Activated CD8-positive, alpha-beta memory T cell treated with anti-CD3 and anti-CD28 coated beads, Interleukin-2, amount 50 U/mL, for 1 hour (primary cell): ENCODE measurements around the gene ARPC5L.
"Not testable (repeated sequence)": the region's sequence is repeated elsewhere in the genome, so short reads cannot be mapped to it uniquely, and the experiment has no call there.

Experiments
- DNase-seq: peaks from one replicate; pipeline ENCODE4 v3.0.0-alpha.2; 2020; ENCODE audit errors: extremely low read depth

Gene ARPC5L

GRCh38 chr9:124861342-124862229 lies at the start of gene ARPC5L, which contains the start of gene RPL35:
Gene ARPC5L, plus strand, starts transcription at chr9:124862130. Its CDS starts 7,161 bp downstream, at chr9:124869291.
Gene RPL35, minus strand, starts transcription at chr9:124861957. Its CDS starts 45 bp downstream, at chr9:124861912.
- DNase-seq = peak; percentile 83

GRCh38 chr9:124812441-124812876 lies 49.5 kb upstream of the ARPC5L start:
- DNase-seq = no peak

GRCh38 chr9:124813041-124813440 lies 48.9 kb upstream of the ARPC5L start:
- no peak for DNase-seq

DNA sequence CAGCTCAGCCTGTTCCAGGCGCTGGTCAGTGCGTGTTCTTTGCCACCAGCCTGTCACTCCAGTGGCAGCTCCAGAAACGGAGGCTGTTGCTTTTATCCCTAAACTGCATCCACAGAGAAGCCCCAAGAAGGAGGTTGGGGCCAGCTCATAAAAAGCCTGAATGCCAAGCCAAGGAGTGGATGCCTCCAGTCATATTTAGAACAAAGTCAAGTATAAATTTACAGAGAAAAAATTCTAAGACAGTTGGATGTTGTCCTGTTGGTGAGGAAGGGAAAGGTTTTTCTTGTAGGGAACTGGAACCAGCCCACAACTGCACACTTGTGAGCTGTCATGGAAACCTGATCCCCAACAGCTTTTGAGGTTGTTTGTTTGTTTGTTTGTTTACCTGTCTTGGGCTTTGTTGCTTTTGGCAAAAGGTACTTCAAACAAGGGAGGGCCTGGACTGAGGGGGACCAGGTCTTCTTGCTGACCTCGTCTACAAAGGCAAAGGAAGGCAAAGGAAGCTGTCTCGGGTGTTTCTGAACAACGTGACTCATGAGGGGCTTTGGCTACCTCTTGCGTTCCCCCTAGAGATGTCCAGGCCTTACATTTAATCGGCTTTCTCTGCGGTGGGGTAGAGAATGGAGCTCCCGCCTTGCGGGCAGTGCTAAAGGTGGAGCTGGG lies 48.3 kb upstream of the ARPC5L start:
- DNase-seq = no peak

DNA sequence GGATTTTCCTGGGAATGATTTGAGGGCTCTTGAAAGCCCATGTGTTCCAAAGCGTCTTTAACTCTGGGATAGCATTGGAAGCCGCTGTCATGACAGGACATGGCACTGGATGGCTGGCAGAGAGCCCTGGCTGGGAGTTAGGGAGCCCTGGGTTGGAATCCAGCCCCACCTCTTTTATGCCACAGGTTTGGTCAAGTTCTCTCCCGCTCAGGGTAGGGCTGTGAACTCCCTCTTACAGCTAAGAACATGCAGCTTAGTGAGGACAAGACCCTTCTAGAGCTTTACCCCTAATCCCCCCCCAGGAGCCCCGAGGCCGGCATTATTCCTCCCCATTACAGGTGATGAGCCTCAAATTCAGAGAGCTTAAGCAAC lies 47.8 kb upstream of the ARPC5L start:
- no peak for DNase-seq

GRCh38 chr9:124815601-124816000 lies 46.3 kb upstream of the ARPC5L start:
- no peak for DNase-seq

DNA sequence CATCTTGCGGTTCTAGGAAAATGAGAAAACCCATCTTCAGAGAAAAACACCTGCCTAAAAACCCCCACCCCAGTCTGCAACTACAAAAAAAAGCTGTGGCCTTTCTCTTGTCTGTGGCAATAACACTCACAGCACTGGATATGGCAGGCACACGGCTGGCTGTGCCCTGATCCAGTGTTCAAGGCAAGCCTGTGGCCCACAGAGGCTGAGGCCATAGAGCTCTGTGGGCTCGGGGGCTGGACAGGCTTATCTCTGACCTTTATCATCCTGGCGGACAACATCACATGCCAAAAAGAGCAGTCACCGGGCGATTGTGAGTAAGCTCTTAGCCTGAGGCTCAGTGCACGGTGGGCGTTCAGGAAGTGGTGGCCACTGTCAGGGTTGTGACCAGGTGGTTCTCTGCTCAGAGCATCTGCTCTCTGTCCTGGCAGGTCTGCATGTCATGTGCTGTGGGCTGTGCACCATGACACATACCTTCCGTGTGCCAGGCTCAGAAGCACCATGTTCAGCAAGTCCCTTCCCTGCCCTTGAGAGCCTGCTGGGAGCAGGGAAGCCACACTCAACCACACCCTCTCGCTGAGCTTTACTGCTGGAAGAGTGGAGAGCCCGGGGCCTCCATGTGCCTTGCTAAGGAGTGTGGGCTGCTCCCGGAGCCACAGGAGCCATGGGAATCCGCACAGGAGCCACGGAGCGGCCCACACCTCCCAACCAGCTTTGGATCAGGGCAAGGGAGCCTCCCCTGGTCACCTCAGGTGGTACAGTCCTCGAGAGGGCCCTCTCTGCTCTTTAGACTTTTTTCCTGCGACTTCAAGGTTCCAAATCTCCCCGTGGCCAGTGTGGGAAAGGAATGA lies 43.3 kb upstream of the ARPC5L start:
- no peak for DNase-seq

DNA sequence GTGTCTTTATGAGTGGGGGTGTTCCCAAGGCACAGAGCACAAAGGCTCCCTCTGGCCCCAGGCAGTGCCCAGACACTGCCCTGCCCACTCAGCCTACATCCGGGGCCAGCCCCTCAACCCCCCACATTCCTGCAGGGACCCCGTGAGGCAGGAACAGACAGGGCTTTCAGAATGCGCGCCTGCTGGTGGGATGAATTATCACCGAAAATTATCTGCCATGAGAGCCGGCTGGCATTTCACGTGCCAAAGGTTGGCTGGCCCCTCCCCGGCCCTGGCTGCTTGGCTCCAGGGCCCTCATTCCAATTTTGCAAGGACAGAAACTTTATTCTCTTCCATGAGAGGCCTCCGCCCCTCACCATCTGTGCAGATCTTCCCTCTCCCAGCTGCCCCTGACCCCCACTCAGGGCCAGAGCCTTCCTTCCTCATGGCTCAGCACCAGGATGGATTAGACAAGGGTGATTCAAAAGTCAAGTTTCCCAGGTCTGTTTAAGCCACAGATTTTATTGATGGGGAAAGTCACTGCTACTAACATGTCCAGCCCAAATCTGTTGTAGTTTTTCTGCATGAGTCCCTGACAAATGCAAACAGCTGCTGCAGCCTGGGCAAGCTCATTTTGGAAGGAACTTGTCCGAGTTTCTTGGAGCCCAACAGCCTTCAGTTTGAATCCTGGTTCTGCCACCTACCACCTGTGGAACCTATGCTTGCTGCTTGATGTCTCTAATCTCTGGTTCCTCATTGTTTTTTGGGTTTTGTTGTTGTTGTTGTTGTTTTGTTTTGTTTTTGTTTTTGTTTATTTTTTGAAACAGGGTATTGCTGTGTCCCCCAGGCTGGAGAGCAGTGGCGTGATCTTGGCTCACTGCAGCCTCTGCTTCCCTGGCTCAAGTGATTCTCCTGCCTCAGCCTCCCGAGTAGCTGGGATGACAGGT lies 41.0 kb upstream of the ARPC5L start:
- DNase-seq = no peak

- no peak for DNase-seq
Measured at GRCh38 chr9:124828489-124829333, 33.2 kb upstream of the ARPC5L start.

DNA sequence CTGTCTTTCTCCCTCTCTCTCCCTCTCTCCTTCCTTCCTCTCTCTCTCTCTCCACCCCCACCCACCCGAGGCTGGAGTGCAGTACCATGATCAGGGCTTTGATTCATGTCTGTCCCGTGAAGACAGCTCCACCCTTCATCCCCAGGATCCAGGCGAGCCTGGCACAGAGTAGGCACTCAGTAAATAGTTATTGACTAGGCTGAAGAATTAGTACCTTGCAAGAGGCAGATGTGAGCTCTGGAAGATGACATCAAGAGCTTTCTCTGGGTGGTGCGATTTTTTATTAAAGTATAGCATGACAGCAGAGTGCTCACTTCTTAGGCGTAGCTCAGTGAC lies 32.6 kb upstream of the ARPC5L start:
- DNase-seq = no peak

- no peak for DNase-seq
Measured at GRCh38 chr9:124830593-124830992, 31.3 kb upstream of the ARPC5L start.

DNA sequence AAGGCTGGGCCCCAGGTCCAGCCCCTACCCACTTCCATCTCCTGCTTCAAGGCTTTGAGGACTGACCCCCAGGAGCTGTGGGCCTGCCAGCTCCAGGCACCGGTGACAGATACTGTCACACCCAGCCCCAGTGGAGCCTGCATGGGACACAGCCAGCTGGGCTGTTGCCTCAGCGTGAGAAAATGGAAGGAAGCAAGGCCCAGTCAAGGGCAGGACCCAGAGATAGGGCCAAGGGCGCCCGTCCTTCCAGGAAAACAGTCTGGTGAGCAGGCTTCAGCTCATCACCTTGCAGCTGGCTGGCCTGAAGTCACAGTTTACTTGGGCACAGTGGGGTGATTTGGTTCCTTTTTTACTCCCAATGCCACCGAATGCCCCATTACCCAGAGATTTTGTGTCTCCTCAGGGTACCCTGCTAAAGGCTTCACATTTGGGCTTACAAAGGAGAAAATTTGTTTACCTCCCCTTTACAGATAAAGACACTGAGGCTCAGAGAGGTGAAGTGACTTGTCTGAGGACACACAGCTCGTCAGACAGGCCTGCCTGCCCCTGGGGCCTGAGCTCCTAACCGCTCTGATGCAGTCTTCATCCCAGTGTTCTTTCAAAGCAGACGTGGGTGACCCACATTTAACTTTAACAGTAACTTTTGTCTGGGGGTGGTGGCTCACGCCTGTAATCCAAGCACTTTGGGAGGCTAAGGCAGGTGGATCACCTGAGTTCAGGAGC lies 30.1 kb upstream of the ARPC5L start:
- DNase-seq = no peak

GRCh38 chr9:124834591-124834990 lies 27.3 kb upstream of the ARPC5L start:
- DNase-seq = no peak

DNA sequence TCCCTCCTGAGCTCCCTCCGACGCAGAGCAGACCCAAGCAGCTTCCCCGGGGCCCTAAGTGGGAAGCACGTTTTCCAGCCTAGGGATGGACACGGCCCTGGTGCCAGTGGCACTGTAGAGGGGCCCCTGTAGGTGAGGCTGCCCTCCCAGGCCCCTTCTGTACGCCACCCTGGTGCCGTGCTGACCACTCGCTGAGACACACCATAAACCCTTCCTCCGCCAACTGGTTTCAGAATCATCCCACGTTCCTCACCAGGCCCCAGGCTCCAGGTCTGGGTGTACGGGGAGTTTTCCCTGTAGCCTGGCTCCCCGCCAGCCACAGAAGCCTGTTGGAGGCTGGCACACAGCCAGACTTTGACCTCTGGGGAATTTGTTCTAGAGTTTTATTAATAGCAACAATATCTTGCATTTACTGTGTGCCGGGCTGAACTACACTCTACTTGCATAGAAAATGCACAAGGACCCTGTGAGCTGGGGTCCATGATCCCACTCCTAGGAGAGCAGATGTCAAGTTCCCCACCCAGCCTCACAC lies 26.8 kb upstream of the ARPC5L start:
- no peak for DNase-seq

DNA sequence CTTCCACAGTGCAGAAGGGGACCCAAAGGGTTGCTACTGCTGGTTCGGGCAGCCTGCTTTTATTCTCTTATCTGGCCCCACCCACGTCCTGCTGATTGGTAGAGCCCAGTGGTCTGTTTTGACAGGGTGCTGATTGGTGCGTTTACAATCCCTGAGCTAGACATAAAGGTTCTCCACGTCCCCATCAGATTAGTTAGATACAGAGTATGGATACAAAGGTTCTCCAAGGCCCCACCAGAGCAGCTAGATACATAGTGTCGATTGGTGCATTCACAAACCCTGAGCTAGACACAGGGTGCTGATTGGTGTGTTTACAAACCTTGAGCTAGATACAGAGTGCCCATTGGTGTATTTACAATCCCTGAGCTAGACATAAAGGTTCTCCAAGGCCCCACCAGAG lies 23.8 kb upstream of the ARPC5L start:
- DNase-seq = not testable (repeated sequence)

DNA sequence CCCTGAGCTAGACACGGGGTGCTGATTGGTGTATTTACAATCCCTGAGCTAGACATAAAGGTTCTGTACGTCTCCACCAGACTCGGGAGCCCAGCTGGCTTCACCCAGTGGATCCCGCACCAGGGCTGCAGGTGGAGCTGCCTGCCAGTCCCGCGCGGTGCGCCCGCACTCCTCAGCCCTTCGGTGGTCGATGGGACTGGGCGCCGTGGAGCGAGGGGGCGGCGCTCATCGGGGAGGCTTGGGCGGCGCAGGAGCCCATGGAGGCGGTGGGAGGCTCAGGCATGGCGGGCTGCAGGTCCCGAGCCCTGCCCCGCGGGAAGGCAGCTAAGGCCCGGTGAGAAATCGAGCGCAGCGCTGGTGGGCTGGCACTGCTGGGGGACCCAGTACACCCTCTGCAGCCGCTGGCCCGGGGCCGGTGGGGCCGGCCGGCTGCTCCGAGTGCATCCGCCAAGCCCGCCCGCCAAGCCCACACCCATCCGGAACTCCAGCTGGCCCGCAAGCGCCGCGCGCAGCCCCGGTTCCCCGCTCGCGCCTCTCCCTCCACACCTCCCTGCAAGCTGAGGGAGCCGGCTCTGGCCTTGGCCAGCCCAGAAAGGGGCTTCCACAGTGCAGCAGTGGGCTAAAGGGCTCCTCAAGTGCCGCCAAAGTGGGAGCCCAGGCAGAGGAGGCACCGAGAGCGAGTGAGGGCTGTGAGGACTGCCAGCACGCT lies 23.2 kb upstream of the ARPC5L start:
- not testable (repeated sequence) for DNase-seq

DNA sequence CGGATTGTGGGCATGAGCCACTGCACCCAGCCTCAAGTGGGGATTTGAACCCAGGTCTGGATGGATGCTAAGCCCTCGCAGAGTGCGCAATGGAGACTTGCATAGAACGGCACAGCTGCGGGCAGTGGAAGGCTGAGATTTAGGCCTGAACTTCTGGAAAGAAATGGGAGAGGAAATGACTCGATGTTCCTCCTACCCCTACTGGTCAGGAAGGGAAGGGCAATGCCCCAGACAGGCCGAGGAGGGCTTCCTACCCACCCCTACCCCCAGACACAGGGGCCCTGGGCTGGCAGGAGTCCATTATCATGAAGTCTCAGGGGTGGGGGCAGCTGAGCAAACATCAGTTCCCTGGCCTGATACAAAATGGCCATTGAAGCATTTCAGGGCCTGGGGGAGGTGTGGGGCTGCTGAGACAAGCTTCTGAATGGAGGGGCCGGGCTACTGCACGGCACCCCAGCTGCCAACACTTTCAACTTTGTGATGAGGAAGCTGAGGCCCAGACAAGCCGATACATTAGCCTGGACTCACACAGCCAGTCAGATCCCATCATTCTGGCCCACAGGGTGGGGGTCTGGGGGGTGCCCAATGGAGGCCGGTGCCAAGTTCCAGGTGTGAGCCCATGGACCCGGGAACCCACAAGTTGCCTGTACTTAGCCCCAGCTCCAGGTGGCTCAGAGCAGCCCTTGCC lies 22.2 kb upstream of the ARPC5L start:
- DNase-seq = no peak

DNA sequence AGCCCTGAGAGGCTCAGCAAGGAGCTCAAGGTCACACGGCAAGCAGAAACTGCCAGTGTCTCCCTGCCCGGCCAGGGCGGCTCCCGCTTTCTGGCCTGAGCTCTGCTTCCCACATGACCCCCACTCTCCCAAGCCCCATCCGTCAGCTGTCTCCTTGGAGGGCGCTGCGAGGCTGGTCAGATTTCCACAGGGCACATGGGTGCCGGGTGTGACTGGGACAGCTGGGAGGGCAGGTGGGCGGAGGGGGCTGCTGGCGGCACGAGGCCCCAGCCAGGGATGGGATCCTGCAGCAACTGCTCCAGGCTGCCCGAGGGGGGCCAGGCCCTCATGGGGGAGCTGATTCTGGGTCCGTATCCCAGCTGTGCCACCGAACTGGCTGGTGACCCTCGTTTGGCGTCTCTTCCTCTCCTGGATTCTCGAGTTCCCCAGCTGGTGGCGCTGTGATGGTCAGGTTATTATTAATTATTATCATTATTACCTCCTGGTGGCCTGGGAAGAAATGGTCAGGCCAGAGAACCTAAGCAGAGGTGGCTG lies 21.6 kb upstream of the ARPC5L start:
- DNase-seq = no peak
